RWPE2 (cell line): Measurements from ENCODE around the gene MAP2K6.

Source experiments
- ATAC-seq: fragments of 200-7000 bp; cut with Tn5 transposase; 3 replicates; pipeline ENCODE4 v1.9.1; 2021; ENCODE audit warnings: low read depth
- DNase-seq: peaks from one replicate; pipeline ENCODE4 v3.0.0-alpha.2; 2020; ENCODE audit warnings: low spot score
- H3K27ac ChIP-seq: fragments of 450-650 bp; 2 replicates; pipeline ENCODE4 v1.5.1; 2017; ENCODE audit warnings: mild to moderate bottlenecking; ENCODE audit not compliant: poor library complexity, severe bottlenecking
- H3K27me3 ChIP-seq: fragments of 250-450 bp; sonication (Bioruptor Pico); 2 replicates; pipeline ENCODE4 v1.5.1; 2021; ENCODE audit warnings: mild to moderate bottlenecking, moderate library complexity; ENCODE audit not compliant: insufficient read depth, poor library complexity, severe bottlenecking
- H3K36me3 ChIP-seq: fragments of 250-450 bp; sonication (Bioruptor Pico); 2 replicates; pipeline ENCODE4 v1.5.1; 2020; ENCODE audit warnings: low read depth, mild to moderate bottlenecking, moderate library complexity
- H3K4me1 ChIP-seq: fragments of 250-450 bp; sonication (Bioruptor Pico); 2 replicates; pipeline ENCODE4 v1.5.1; 2021; ENCODE audit warnings: mild to moderate bottlenecking, moderate library complexity; ENCODE audit not compliant: insufficient read depth, poor library complexity, severe bottlenecking
- H3K4me3 ChIP-seq: fragments of 250-450 bp; sonication (Bioruptor Pico); 2 replicates; pipeline ENCODE4 v1.5.1; 2021; ENCODE audit warnings: mild to moderate bottlenecking, moderate library complexity; ENCODE audit not compliant: severe bottlenecking
- H3K9me3 ChIP-seq: fragments of 250-450 bp; sonication (Bioruptor Pico); 2 replicates; pipeline ENCODE4 v1.5.1; 2021; ENCODE audit warnings: mild to moderate bottlenecking, moderate library complexity; ENCODE audit not compliant: severe bottlenecking
- TF ChIP-seq, protein P1 (sequence below): fragments of 450-650 bp; IDR thresholded peaks from one replicate; pipeline ENCODE4 v1.5.1; 2017; ENCODE audit warnings: mild to moderate bottlenecking, moderate library complexity; ENCODE audit not compliant: poor library complexity, severe bottlenecking

MAP2K6 gene

DNA sequence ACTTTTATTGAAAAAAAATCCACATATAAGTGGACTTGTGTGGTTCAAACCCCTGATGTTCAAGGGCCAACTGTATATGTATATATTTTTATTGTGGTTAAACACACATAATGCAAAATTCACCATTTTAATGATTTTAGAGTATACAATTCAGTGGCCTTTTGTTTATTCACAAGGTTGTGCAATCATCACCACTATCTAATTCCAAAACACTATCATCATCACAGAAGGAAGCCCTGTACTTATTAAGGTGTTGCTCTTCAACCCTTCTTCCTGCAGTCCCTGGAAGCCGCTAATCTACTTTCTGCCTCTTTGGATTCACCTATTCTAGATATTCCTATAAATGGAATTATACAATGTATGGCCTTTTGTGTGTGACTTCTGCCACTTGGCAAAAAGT is 23.0 kb downstream of the MAP2K6 start:
- ATAC-seq = no peak
- no peak for DNase-seq
- Histone ChIP-seq H3K9me3 (no peaks in the 10 kb centered on the region), H3K36me3 (no peaks in the 10 kb centered on the region), H3K4me3 (no peak overlapping the region), H3K27me3 (no peaks in the 10 kb centered on the region), H3K27ac (no peak overlapping the region), H3K4me1 (peaks cover 6% of the 10 kb centered on the region)
- TF ChIP-seq, protein P1, sequence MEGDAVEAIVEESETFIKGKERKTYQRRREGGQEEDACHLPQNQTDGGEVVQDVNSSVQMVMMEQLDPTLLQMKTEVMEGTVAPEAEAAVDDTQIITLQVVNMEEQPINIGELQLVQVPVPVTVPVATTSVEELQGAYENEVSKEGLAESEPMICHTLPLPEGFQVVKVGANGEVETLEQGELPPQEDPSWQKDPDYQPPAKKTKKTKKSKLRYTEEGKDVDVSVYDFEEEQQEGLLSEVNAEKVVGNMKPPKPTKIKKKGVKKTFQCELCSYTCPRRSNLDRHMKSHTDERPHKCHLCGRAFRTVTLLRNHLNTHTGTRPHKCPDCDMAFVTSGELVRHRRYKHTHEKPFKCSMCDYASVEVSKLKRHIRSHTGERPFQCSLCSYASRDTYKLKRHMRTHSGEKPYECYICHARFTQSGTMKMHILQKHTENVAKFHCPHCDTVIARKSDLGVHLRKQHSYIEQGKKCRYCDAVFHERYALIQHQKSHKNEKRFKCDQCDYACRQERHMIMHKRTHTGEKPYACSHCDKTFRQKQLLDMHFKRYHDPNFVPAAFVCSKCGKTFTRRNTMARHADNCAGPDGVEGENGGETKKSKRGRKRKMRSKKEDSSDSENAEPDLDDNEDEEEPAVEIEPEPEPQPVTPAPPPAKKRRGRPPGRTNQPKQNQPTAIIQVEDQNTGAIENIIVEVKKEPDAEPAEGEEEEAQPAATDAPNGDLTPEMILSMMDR = no peak

DNA sequence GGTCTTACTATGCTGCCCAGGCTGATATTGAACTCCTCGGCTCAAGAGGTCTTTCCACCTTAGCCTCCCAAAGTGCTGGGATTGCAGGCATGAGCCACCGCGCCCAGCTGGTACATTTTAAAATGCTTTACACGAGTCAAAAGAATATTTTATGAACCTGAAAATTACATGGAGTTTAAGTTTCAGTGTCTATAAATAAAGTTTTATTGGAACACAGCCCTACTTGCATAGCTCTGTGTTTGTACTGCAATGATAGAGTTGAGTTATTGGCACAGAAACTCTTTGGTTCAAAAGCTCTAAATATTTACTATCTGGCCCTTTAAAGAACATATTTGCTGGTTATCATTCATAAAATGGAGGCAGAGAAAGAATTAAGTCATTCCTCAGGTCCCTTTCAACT is 24.3 kb downstream of the MAP2K6 start:
- no peak for DNase-seq
- Histone ChIP-seq H3K4me3 (no peak overlapping the region), H3K4me1 (peaks cover 6% of the 10 kb centered on the region), H3K27me3 (no peaks in the 10 kb centered on the region), H3K9me3 (no peaks in the 10 kb centered on the region), H3K27ac (no peak overlapping the region), H3K36me3 (no peaks in the 10 kb centered on the region)
- TF ChIP-seq, protein P1 = no peak
- no peak for ATAC-seq

- Histone ChIP-seq H3K27ac (no peak overlapping the region), H3K4me3 (no peak overlapping the region), H3K9me3 (no peaks in the 10 kb centered on the region), H3K27me3 (no peaks in the 10 kb centered on the region), H3K4me1 (no peaks in the 10 kb centered on the region), H3K36me3 (no peaks in the 10 kb centered on the region)
- ATAC-seq = no peak
- TF ChIP-seq, protein P1 = no peak
- DNase-seq = no peak
These were observed 26.7 kb downstream of the MAP2K6 start for GRCh38 chr17:69441179-69441578.

DNA sequence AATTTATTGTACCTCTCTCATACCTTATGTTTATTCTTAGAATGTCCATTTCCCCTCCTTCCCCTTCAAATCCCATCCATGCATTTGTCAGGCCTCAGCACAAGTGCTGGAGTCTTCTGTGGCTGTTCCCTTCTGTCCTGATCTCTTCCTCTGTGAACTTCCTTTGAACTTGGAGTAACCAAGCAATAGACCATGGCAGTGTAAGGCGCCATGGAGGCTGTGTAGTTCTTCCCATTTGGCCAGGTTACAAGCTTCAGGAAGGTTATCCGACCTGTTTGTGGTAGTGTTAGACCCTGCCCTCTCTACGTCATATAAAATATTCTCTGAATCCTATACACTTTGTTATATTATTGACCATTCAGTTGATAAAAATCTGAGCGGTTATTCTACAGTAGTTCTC is 28.6 kb downstream of the MAP2K6 start:
- no peaks in the 10 kb centered on the region for H3K27me3 ChIP-seq
- H3K9me3 ChIP-seq = no peaks in the 10 kb centered on the region
- TF ChIP-seq, protein P1 = no peak
- no peaks in the 10 kb centered on the region for H3K4me1 ChIP-seq
- H3K27ac ChIP-seq = no peak overlapping the region
- H3K36me3 ChIP-seq = no peaks in the 10 kb centered on the region
- ATAC-seq = no peak
- H3K4me3 ChIP-seq = no peak overlapping the region
- no peak for DNase-seq

DNA sequence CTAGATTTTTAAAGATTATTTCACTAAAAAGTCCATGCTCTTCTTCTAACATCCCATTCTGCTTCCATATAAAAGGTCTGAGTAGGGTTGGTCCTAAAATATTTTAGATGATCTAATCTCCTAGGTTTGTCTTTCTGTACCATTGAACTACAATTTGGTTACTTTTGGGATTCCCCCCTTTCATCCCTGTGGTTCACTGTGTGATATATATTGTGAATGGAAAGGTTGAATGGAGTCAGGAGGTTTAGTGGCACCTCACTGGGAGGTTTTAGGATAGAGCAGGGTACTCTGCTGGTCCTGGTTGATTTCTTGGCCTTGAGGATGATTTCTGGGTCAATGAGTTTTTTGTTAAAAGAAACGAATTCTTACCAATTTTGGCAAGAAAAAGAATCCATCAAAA is 29.5 kb downstream of the MAP2K6 start:
- ATAC-seq = no peak
- TF ChIP-seq, protein P1 = no peak
- DNase-seq = no peak
- no peak overlapping the region for H3K4me3 ChIP-seq
- H3K9me3 ChIP-seq = no peaks in the 10 kb centered on the region
- no peaks in the 10 kb centered on the region for H3K4me1 ChIP-seq
- no peaks in the 10 kb centered on the region for H3K36me3 ChIP-seq
- no peak overlapping the region for H3K27ac ChIP-seq
- no peaks in the 10 kb centered on the region for H3K27me3 ChIP-seq
